OCI-LY1 (cell line): Measurements from ENCODE around the gene TEAD1.

Experiments used
- H2AFZ ChIP-seq: fragments of 200-600 bp; sonication (generic), shearing (Covaris generic); 2 replicates; pipeline ENCODE4 v1.6.0; 2014; ENCODE audit warnings: antibody characterized with exemption, mild to moderate bottlenecking, low read length
- H3F3A ChIP-seq: fragments of 200-600 bp; sonication (generic), shearing (Covaris generic); 2 replicates; pipeline ENCODE4 v1.6.0; 2014; ENCODE audit warnings: mild to moderate bottlenecking, antibody characterized with exemption, low read length, moderate library complexity; ENCODE audit not compliant: insufficient read depth
- H3K27ac ChIP-seq: fragments of 200-600 bp; sonication (generic); 2 replicates; pipeline ENCODE4 v1.5.1; 2014; ENCODE audit warnings: low read length, mixed run types, mild to moderate bottlenecking, low read depth; ENCODE audit not compliant: poor library complexity, severe bottlenecking
- H3K27me3 ChIP-seq: fragments of 200-600 bp; sonication (generic); 2 replicates; pipeline ENCODE4 v1.6.0; 2014; ENCODE audit warnings: antibody characterized with exemption, mild to moderate bottlenecking, low read length, moderate library complexity; ENCODE audit not compliant: insufficient read depth
- H3K36me3 ChIP-seq: fragments of 200-600 bp; sonication (generic); 2 replicates; pipeline ENCODE4 v1.6.1; 2014; ENCODE audit warnings: mild to moderate bottlenecking, antibody characterized with exemption, low read length, moderate library complexity, mixed read lengths; ENCODE audit not compliant: insufficient read depth
- H3K4me1 ChIP-seq: fragments of 200-600 bp; sonication (generic); 2 replicates; pipeline ENCODE4 v1.5.1; 2014; ENCODE audit warnings: mild to moderate bottlenecking, low read length, moderate library complexity; ENCODE audit not compliant: insufficient read depth, severe bottlenecking
- H3K4me2 ChIP-seq: fragments of 200-600 bp; sonication (generic), shearing (Covaris generic); 2 replicates; pipeline ENCODE4 v1.6.1; 2014; ENCODE audit warnings: low read length
- H3K4me3 ChIP-seq: fragments of 200-600 bp; sonication (generic); 2 replicates; pipeline ENCODE4 v1.5.1; 2014; ENCODE audit warnings: low read length, low read depth, mild to moderate bottlenecking, mixed read lengths; ENCODE audit not compliant: poor library complexity, severe bottlenecking
- H3K79me2 ChIP-seq: fragments of 200-600 bp; shearing (Covaris generic); 2 replicates; pipeline ENCODE4 v1.6.1; 2016; ENCODE audit warnings: mixed run types, low read length, mixed read lengths; ENCODE audit not compliant: insufficient read depth
- H3K9ac ChIP-seq: fragments of 200-600 bp; sonication (generic), shearing (Covaris generic); 2 replicates; pipeline ENCODE4 v1.6.1; 2014; ENCODE audit warnings: mild to moderate bottlenecking, low read length, mixed read lengths
- H3K9me2 ChIP-seq: fragments of 200-600 bp; sonication (generic), shearing (Covaris generic); 2 replicates; pipeline ENCODE4 v1.6.1; 2014; ENCODE audit warnings: low read depth, mild to moderate bottlenecking, low read length, mixed read lengths
- H3K9me3 ChIP-seq: fragments of 200-600 bp; shearing (Covaris generic); 2 replicates; pipeline ENCODE4 v1.6.1; 2014; ENCODE audit warnings: low read length, mixed read lengths
- H4K20me1 ChIP-seq: fragments of 200-600 bp; sonication (generic), shearing (Covaris generic); 2 replicates; pipeline ENCODE4 v1.6.0; 2016; ENCODE audit warnings: mild to moderate bottlenecking, low read length; ENCODE audit not compliant: insufficient read depth
- EZH2 ChIP-seq: fragments of 200-600 bp; sonication (generic), shearing (Covaris generic); IDR thresholded peaks from 2 replicates; pipeline ENCODE4 v1.8.0; 2017; ENCODE audit warnings: borderline replicate concordance, mixed run types, mild to moderate bottlenecking, antibody characterized with exemption, low read length, moderate library complexity, mixed read lengths
- TF ChIP-seq, protein P1 (sequence below): fragments of 200-600 bp; sonication (generic), shearing (Covaris generic); IDR thresholded peaks from 2 replicates; pipeline ENCODE4 v1.5.1; 2017; ENCODE audit warnings: mild to moderate bottlenecking, antibody characterized with exemption, low read length, moderate library complexity, mixed read lengths

Gene TEAD1

GRCh38 chr11:12950670-12951069 is 276.4 kb downstream of the TEAD1 start:
- H3K79me2 ChIP-seq: no peaks in the 10 kb centered on the region
- no peaks in the 10 kb centered on the region for H3K9me3 ChIP-seq
- no peaks in the 10 kb centered on the region for H3K27me3 ChIP-seq
- H4K20me1 ChIP-seq: no peaks in the 10 kb centered on the region
- H3F3A ChIP-seq: no peaks in the 10 kb centered on the region
- H3K36me3 ChIP-seq: no peaks in the 10 kb centered on the region
- H3K4me1 ChIP-seq: no peaks in the 10 kb centered on the region
- H3K4me2 ChIP-seq: no peak overlapping the region
- no peak for TF ChIP-seq EZH2
- TF ChIP-seq, protein P1, sequence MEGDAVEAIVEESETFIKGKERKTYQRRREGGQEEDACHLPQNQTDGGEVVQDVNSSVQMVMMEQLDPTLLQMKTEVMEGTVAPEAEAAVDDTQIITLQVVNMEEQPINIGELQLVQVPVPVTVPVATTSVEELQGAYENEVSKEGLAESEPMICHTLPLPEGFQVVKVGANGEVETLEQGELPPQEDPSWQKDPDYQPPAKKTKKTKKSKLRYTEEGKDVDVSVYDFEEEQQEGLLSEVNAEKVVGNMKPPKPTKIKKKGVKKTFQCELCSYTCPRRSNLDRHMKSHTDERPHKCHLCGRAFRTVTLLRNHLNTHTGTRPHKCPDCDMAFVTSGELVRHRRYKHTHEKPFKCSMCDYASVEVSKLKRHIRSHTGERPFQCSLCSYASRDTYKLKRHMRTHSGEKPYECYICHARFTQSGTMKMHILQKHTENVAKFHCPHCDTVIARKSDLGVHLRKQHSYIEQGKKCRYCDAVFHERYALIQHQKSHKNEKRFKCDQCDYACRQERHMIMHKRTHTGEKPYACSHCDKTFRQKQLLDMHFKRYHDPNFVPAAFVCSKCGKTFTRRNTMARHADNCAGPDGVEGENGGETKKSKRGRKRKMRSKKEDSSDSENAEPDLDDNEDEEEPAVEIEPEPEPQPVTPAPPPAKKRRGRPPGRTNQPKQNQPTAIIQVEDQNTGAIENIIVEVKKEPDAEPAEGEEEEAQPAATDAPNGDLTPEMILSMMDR: no peak
- H3K27ac ChIP-seq: no peak overlapping the region
- no peak overlapping the region for H3K9ac ChIP-seq
- no peak overlapping the region for H2AFZ ChIP-seq
- H3K9me2 ChIP-seq: no peaks in the 10 kb centered on the region
- no peak overlapping the region for H3K4me3 ChIP-seq

DNA sequence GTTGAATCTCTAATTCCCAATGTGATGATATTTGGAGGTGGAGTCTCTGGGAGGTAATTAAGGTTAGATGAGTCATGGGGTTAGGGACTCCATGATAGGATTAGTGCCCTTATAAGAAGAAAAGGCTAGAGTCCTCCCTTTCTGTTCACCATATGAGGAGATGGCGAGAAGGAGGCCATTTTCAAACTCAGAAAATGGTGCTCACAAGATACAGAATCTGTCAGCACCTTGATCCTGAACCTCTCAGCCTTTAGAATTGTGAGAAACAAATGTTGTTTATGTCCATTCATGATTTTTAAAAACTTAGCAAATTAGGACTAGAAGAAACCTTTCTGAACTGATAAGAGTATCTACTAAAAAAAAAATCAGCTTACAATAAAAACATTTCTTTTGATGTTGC is 277.2 kb downstream of the TEAD1 start:
- H3K4me3 ChIP-seq: no peak overlapping the region
- H4K20me1 ChIP-seq: no peaks in the 10 kb centered on the region
- no peak overlapping the region for H2AFZ ChIP-seq
- H3K27ac ChIP-seq: no peak overlapping the region
- no peaks in the 10 kb centered on the region for H3K27me3 ChIP-seq
- H3K9me3 ChIP-seq: no peaks in the 10 kb centered on the region
- H3K4me2 ChIP-seq: no peak overlapping the region
- no peak overlapping the region for H3K9ac ChIP-seq
- H3K36me3 ChIP-seq: no peaks in the 10 kb centered on the region
- TF ChIP-seq EZH2: no peak
- TF ChIP-seq, protein P1: no peak
- H3K4me1 ChIP-seq: no peaks in the 10 kb centered on the region
- no peaks in the 10 kb centered on the region for H3K79me2 ChIP-seq
- no peaks in the 10 kb centered on the region for H3K9me2 ChIP-seq
- no peaks in the 10 kb centered on the region for H3F3A ChIP-seq

DNA sequence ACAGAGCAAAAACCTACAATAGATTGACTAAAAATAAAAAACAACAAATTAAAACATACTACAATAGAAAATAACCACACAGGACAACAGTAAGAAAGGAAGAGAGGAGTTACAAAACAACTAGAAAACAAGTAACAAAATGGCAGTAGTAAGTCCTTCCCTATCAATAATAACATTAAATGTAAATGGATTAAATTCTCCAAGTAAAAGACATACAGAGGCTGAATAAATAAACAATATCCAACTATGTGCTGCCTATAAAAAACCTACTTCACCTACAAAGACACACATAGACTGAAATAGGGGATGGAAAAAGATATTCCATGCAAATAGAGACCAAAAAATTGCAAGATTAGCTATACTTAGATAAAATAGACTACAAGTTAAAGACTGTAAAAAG is 277.9 kb downstream of the TEAD1 start:
- Histone ChIP-seq H3K4me2 (no peak overlapping the region), H3K9me2 (no peaks in the 10 kb centered on the region), H3K9ac (no peak overlapping the region), H3K27ac (no peak overlapping the region), H2AFZ (no peak overlapping the region), H3K79me2 (no peaks in the 10 kb centered on the region), H3K4me1 (no peaks in the 10 kb centered on the region), H3K27me3 (no peaks in the 10 kb centered on the region), H3K9me3 (no peaks in the 10 kb centered on the region), H3K4me3 (no peak overlapping the region), H3F3A (no peaks in the 10 kb centered on the region), H3K36me3 (no peaks in the 10 kb centered on the region), H4K20me1 (no peaks in the 10 kb centered on the region)
- TF ChIP-seq, protein P1: no peak
- no peak for TF ChIP-seq EZH2
